Measurements from ENCODE around the gene SF3A1.

GRCh38 chr22:30396871-30397655 lies 40.4 kb upstream of the SF3A1 start, which contains the start of gene SEC14L2:
- no peak for TF ChIP-seq CTCF (IDR thresholded peaks at IDR 0.05)
- TF ChIP-seq POLR2A (IDR thresholded peaks at IDR 0.05) = no peak

Data from heart left ventricle (tissue), 13 donors.